OCI-LY7 (cell line): ENCODE measurements around the gene TMEM185B. TPM values are rescaled to one million over a fixed set of nuclear protein-coding genes. Genes with fewer than 3 reads are reported as not detected.

Experiments
- Bru-seq: library from RNA; stranded (reverse); fragments of 400-500 nt; gene quantifications from one replicate; lab custom pipeline; 2021; lab: Mats Ljungman, UMichigan
- BruChase-seq, 2 experiments: library from RNA; stranded (reverse); fragments of 400-500 nt; gene quantifications; one replicate each; lab custom pipeline; 2021; lab: Mats Ljungman, UMichigan
- BruUV-seq: library from RNA; stranded (reverse); fragments of 400-500 nt; replicated peaks from 2 replicates; lab custom pipeline; 2021; lab: Mats Ljungman, UMichigan
- CTCF ChIA-PET: fragments of 300-600 bp; sonication (Branson Sonifier 250); formaldehyde crosslinking; loops from one replicate; lab custom pipeline; 2022; ENCODE audit warnings: antibody characterized with exemption; ENCODE audit not compliant: unreplicated experiment; lab: Charles Lee
- POLR2A ChIA-PET: fragments of 300-600 bp; sonication (Branson Sonifier 250); formaldehyde crosslinking; loops from one replicate; lab custom pipeline; 2022; ENCODE audit warnings: antibody characterized with exemption; lab: Charles Lee
- DNase-seq: peaks from one replicate; pipeline ENCODE4 v3.0.0-alpha.2; 2015; ENCODE audit warnings: low spot score
- H2AFZ ChIP-seq: fragments of 200-600 bp; sonication (generic), shearing (Covaris generic); 2 replicates; pipeline ENCODE4 v1.6.1; 2014; ENCODE audit warnings: mild to moderate bottlenecking, antibody characterized with exemption, low read length, moderate library complexity
- H3K27ac ChIP-seq: fragments of 200-600 bp; sonication (generic); 2 replicates; pipeline ENCODE4 v1.5.1; 2014; ENCODE audit warnings: mixed run types, low read depth, mild to moderate bottlenecking, moderate library complexity, low read length, inconsistent platforms; ENCODE audit not compliant: poor library complexity, severe bottlenecking
- H3K36me3 ChIP-seq: fragments of 200-600 bp; sonication (generic); 2 replicates; pipeline ENCODE4 v1.6.1; 2014; ENCODE audit warnings: mild to moderate bottlenecking, antibody characterized with exemption, low read length, moderate library complexity, mixed read lengths; ENCODE audit not compliant: insufficient read depth
- H3K4me1 ChIP-seq: fragments of 200-600 bp; sonication (generic); 2 replicates; pipeline ENCODE4 v1.5.1; 2014; ENCODE audit warnings: mild to moderate bottlenecking, low read length; ENCODE audit not compliant: insufficient read depth, poor library complexity, severe bottlenecking
- H3K4me2 ChIP-seq: fragments of 200-600 bp; sonication (generic); 2 replicates; pipeline ENCODE4 v1.6.1; 2014; ENCODE audit warnings: mild to moderate bottlenecking, low read length
- H3K4me3 ChIP-seq: fragments of 200-600 bp; sonication (generic); 2 replicates; pipeline ENCODE4 v1.5.1; 2014; ENCODE audit warnings: mild to moderate bottlenecking, low read depth, low read length; ENCODE audit not compliant: poor library complexity, severe bottlenecking
- H3K79me2 ChIP-seq: fragments of 200-600 bp; sonication (generic); 2 replicates; pipeline ENCODE4 v1.6.1; 2016; ENCODE audit warnings: low read depth, mild to moderate bottlenecking, low read length, moderate library complexity, mixed read lengths; ENCODE audit not compliant: insufficient read depth
- H3K9me2 ChIP-seq: fragments of 200-600 bp; sonication (generic); 2 replicates; pipeline ENCODE4 v1.6.1; 2016; ENCODE audit warnings: mild to moderate bottlenecking, low read length, mixed read lengths; ENCODE audit not compliant: insufficient read depth
- H3K9me3 ChIP-seq: fragments of 200-600 bp; sonication (generic); 2 replicates; pipeline ENCODE4 v1.6.1; 2014; ENCODE audit warnings: mild to moderate bottlenecking, mixed run types, low read length, mixed read lengths
- H4K20me1 ChIP-seq: fragments of 200-600 bp; sonication (generic); 2 replicates; pipeline ENCODE4 v1.6.1; 2014; ENCODE audit warnings: mild to moderate bottlenecking, antibody characterized with exemption, low read length, moderate library complexity, mixed read lengths; ENCODE audit not compliant: insufficient read depth
- EZH2phosphoT487 ChIP-seq: fragments of 200-600 bp; sonication (generic); IDR thresholded peaks from 2 replicates; pipeline ENCODE4 v1.6.1; 2018; ENCODE audit warnings: low read depth, borderline replicate concordance, mild to moderate bottlenecking, mixed run types, antibody characterized with exemption, low read length, moderate library complexity, mixed read lengths
- intact Hi-C: fragments of 100-400 bp; cut with micrococcal nuclease; formaldehyde crosslinking; loops from one replicate; pipeline ENCODE4 v1.10.0; 2022; ENCODE audit not compliant: unreplicated experiment
- long read RNA-seq: library from polyadenylated mRNA; stranded (forward); transcript quantifications from one replicate; pipeline ENCODE4 v2.0.0, GENCODE V29; 2022
- total RNA-seq, 2 experiments: library from RNA; depleted of rRNA in 1 of 2; stranded (reverse); fragments of >200 nt in 1 of 2; shearing (Covaris generic) in 1 of 2; gene quantifications; 2 replicates each; pipeline ENCODE4 v1.2.3, GENCODE V29; 2014 to 2022
- TF ChIP-seq, protein P1 (sequence below): fragments of 200-600 bp; sonication (generic); conservative IDR thresholded peaks from 2 replicates; pipeline ENCODE4 v1.5.1; 2014; ENCODE audit warnings: mild to moderate bottlenecking, antibody characterized with exemption, low read length, moderate library complexity, mixed read lengths

Gene TMEM185B
- total RNA-seq (2014; rRNA removed; shearing (Covaris generic)): 28.7 and 30.2 TPM in 2 replicates
- total RNA-seq (2022): 21.4 and 24.4 TPM in 2 replicates
- Bru-seq, nascent RNA: percentile 85 among the genes with signal in this experiment
- BruChase-seq, experiment 1, labeled RNA remaining after a 6-hour chase: percentile 87 among the genes with signal in this experiment
- percentile 96 among the genes with signal in this experiment for BruChase-seq, experiment 2, labeled RNA remaining after a 2-hour chase
- long read RNA-seq, transcript TMEM185B-201 (1 exons, 2,131 nt): major isoform, 17 of 17 reads
- long read RNA-seq, partial matches to known transcripts: 0 of 17 reads
- long read RNA-seq, other reads (novel, unspliced or antisense): 0 of 17 reads

DNA sequence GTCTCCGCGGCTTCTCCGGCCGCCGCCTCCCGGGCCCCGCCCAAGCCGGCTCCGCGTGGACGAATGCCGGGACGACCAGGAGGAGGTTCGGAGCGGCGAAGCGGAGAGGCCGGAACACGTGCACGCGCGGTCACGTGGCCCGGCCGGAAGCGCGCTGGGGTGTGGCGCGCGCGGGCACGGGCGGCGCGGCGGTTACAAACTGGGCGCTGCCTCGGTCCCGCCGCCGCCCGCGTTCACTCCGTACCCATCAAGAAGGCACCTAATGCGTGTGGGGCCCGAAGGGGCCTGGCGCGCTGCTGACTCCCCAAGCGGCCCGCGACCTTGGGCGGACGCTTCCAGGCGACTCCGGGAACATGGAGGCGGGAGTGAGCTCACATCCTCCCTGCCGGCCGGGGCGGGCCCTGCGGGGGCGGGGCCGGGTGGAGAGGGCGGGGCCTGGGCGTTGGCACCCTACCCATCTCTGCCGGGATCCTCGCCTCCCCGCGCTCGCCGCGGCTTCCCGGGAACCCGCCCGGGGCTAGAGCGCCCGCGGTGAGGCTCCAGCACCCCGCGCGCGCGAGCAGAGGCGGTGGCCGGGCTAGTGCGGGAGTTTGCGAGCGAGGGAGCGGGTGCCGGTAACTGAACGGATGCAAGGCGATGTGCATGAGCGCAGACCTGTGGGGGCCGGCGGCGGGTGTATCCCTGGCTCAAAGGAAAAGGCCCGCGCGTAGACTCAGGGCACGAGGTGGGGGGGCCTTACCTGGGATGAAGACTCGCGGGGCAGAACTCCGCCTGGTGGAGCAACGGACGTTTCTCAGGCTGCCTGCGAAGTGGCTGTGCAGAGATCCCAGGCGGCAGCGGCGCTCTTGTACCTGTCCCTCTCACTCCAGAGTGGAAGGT is at the start of gene TMEM185B:
Gene TMEM185B (minus strand): TSS at position 367 of the 879 bp plus-strand sequence. CDS start 424 bp downstream, outside the sequence.
- ChIA-PET POLR2A (interaction anchor here (1.0 to 1.5 kb wide), 4 partner anchors 8 to 90 kb away, joined by 3 to 12 read pairs (median 4); no protein-coding TSS in a partner anchor), CTCF (interaction anchor here (0.6 to 0.7 kb wide), 2 partner anchors 49 to 93 kb away, joined by 3 read pairs; no protein-coding TSS in a partner anchor)
- no peak for TF ChIP-seq EZH2phosphoT487
- TF ChIP-seq, protein P1, sequence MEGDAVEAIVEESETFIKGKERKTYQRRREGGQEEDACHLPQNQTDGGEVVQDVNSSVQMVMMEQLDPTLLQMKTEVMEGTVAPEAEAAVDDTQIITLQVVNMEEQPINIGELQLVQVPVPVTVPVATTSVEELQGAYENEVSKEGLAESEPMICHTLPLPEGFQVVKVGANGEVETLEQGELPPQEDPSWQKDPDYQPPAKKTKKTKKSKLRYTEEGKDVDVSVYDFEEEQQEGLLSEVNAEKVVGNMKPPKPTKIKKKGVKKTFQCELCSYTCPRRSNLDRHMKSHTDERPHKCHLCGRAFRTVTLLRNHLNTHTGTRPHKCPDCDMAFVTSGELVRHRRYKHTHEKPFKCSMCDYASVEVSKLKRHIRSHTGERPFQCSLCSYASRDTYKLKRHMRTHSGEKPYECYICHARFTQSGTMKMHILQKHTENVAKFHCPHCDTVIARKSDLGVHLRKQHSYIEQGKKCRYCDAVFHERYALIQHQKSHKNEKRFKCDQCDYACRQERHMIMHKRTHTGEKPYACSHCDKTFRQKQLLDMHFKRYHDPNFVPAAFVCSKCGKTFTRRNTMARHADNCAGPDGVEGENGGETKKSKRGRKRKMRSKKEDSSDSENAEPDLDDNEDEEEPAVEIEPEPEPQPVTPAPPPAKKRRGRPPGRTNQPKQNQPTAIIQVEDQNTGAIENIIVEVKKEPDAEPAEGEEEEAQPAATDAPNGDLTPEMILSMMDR: peak; percentile 40; the same call in 1 of the 2 replicates
- H3K79me2 ChIP-seq: peaks cover 23% of the 10 kb centered on the region
- peak within 1 kb of the TSS; percentile 76 for H3K4me3 ChIP-seq
- BruUV-seq: no TSS peak
- peaks cover 24% of the 10 kb centered on the region; the same call in 1 of the 2 replicates for H3K36me3 ChIP-seq
- peak within 1 kb of the TSS; percentile 84 for H3K4me2 ChIP-seq
- H3K27ac ChIP-seq: peak within 1 kb of the TSS; percentile 78
- intact Hi-C loops: loop anchor here (1.0 to 5.0 kb wide), 3 partner anchors 46 to 466 kb away; partner anchors contain the start of genes EPB41L5 and PTPN4
- no peaks in the 10 kb centered on the region for H3K9me3 ChIP-seq
- H4K20me1 ChIP-seq: peaks cover 7% of the 10 kb centered on the region; the same call in 1 of the 2 replicates
- H2AFZ ChIP-seq: peak within 1 kb of the TSS; percentile 62
- DNase-seq: peak; percentile 90
- no peaks in the 10 kb centered on the region for H3K9me2 ChIP-seq
- H3K4me1 ChIP-seq: peaks cover 55% of the 10 kb centered on the region

DNA sequence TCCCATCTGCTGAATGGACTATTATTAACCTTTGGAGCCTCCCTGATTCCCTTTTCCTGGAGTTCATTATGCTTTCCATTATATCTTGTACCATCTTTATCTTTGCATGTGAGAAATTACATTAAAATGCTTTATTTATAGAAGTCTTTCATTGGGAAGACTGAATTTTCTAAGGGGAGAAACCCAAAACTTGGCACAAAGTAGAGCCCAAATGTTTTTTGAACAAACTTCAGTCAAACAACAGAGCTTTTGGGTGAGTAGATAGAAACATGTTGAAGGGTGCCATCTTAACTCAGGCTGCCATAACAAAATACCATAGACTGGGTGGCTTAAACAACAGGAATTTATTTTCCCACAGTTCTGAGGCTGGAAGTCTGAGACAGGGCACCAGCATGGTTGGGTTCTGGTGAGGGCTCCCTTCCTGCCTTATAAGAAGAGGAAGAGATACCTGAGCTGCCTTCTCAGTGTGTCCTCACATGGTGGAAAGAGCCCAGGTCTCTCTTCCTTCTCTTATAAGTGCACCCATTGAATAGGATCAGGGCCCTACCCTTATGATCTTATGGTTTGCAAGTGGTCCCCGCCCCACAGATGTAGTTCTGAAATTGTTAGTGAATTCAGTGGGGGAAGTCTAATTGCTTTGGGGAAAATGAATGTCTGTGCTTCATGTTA is 48.6 kb upstream of the TMEM185B start:
- no peak for DNase-seq
- ChIA-PET POLR2A (interaction anchor here (0.6 kb wide), 1 partner anchor 20 kb away, joined by 3 read pairs; no protein-coding TSS in a partner anchor), CTCF (no interaction called here)
- H2AFZ ChIP-seq: no peak overlapping the region
- no peak for TF ChIP-seq EZH2phosphoT487
- TF ChIP-seq, protein P1: no peak
- H3K4me3 ChIP-seq: no peak overlapping the region
- no TSS peak for BruUV-seq
- H4K20me1 ChIP-seq: no peaks in the 10 kb centered on the region
- no peaks in the 10 kb centered on the region for H3K9me2 ChIP-seq
- intact Hi-C loops: no loop called here
- no peak overlapping the region for H3K27ac ChIP-seq
- H3K9me3 ChIP-seq: 0 out of 2 replicates have a peak, but pooled peaks cover 8% of the 10 kb centered on the region
- no peak overlapping the region for H3K4me2 ChIP-seq
- H3K36me3 ChIP-seq: no peaks in the 10 kb centered on the region
- no peaks in the 10 kb centered on the region for H3K79me2 ChIP-seq
- H3K4me1 ChIP-seq: no peaks in the 10 kb centered on the region
